B cell (primary cell): ENCODE results near the gene NADK2.

Source experiments
- CTCF ChIP-seq: fragments of 200-600 bp; IDR thresholded peaks from one replicate; pipeline ENCODE4 v1.8.0; 2022; ENCODE audit warnings: antibody characterized with exemption, mild to moderate bottlenecking
- EZH2 ChIP-seq: IDR thresholded peaks from 2 replicates; pipeline ENCODE4 v1.6.1; 2012; ENCODE audit warnings: borderline replicate concordance, low read depth, mild to moderate bottlenecking, moderate library complexity, low read length; ENCODE audit not compliant: insufficient read depth, poor library complexity, severe bottlenecking

DNA sequence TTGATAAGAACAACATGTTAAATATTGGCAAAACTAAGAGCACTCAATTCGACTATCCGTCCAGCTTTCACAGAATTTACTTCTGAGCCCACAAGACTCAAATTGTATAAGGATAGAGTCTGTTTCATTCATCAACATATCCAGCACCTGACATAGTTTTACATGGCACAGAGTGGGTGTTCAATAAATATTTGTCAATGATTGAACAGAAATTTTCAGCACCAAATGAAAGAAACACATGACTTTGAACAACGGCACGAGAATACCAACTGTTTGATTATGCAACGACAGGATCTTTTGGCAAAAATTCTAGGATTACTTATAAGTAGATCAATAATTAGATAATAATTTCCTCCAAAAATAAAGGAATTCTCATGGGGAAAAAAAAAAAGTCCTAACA is 48.0 kb downstream of the NADK2 start:
- TF ChIP-seq CTCF (no peak), EZH2 (no peak)
